AG09319 (cell line): Measurements from ENCODE around the gene EYS.

Experiments
- DNase-seq: peaks from one replicate; pipeline ENCODE4 v3.0.0-alpha.2; 2010; ENCODE audit warnings: low read depth; ENCODE audit errors: extremely low read depth
- TF ChIP-seq, protein P1 (sequence below): IDR thresholded peaks from 2 replicates; pipeline ENCODE4 v1.5.1; 2011; ENCODE audit warnings: low read depth, mild to moderate bottlenecking, inconsistent platforms, low read length, moderate library complexity

The EYS gene

DNA sequence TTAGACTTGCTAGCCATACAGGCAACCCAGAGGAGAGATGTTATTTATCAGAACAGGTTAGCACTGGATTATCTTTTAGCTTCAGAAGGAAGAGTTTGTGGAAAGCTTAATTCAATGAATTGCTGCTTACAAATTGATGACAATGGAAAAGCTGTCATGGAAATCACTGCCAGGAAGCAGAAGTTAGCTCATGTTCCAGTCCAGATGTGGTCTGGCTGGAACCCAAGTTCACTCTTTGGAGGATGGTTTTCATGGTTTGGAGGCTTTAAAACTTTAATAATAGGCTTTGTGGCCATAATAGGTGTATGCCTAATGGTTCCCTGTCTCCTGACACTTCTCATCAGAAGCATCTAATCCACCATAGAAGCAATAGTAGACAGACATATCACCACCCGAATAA, 1372.4 kb downstream of the EYS start:
- TF ChIP-seq, protein P1, sequence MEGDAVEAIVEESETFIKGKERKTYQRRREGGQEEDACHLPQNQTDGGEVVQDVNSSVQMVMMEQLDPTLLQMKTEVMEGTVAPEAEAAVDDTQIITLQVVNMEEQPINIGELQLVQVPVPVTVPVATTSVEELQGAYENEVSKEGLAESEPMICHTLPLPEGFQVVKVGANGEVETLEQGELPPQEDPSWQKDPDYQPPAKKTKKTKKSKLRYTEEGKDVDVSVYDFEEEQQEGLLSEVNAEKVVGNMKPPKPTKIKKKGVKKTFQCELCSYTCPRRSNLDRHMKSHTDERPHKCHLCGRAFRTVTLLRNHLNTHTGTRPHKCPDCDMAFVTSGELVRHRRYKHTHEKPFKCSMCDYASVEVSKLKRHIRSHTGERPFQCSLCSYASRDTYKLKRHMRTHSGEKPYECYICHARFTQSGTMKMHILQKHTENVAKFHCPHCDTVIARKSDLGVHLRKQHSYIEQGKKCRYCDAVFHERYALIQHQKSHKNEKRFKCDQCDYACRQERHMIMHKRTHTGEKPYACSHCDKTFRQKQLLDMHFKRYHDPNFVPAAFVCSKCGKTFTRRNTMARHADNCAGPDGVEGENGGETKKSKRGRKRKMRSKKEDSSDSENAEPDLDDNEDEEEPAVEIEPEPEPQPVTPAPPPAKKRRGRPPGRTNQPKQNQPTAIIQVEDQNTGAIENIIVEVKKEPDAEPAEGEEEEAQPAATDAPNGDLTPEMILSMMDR, result no peak
- no peak for DNase-seq

DNA sequence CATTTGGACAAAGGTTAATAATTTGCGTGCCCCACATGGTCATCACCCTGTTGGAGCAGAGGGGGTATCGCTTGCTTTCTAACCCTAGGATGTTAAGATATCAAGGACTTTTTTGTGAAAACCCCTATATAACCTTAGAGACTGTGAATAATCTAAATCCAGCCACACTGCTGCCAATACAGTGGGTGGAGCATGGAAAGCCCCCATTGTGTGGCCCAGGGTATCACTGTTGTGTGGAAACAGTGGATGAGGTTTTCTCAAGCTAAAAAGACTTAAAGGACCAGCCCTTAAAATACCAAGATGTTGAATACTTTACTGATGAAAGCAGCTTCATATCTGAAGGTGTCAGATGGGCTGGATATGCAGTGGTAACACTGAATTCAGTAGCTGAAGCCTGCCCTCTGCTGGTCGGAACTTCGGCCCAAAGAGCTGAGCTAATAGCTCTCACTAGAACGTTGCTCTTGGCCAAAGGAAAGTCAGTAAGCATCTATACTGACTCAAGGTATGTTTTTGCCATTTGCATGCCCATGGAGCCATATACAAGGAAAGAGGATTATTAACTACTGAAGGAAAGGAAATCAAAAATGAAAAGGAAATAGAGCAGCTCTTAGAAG, 1376.2 kb downstream of the EYS start:
- TF ChIP-seq, protein P1, result peak; percentile 59
- DNase-seq, result no peak

DNA sequence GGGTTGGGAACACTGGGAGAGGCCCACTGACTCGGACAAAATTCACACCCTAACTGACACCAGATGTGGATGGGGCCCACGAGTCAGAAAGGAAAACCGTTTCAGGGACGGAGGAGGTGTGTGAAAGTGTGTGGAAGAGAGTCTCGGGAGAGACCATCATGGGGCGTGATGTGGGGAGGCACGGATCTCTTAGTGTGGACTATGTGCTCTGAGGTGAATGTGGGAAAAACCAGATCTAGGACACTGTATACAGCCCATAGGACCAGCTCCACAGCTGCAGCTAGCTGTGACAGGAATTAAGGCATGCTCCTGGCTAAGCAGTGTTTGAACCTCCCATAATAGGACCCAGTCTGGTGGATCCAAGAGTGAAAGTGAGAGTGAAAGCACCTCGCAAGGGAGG, 1380.1 kb downstream of the EYS start:
- DNase-seq, result no peak
- TF ChIP-seq, protein P1, result no peak

DNA sequence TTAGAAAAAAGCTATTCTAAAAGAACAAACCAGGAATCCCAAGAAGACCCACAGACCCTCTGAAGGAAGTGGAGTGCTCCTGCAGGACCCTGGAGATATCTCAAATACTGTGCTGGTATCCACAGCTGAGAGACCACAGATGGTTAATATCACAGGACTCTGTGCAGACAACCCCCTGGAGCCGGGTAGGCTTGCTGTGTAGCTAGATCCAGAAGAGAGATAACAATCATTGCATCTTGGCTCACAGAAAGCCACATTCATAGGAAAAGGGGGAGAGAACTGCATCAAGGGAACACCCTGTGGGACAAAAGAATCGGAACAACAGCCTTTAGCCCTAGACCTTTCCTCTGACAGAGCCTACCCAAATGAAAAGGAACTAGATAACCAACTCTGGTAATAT, 1381.9 kb downstream of the EYS start:
- TF ChIP-seq, protein P1, result no peak
- no peak for DNase-seq

DNA sequence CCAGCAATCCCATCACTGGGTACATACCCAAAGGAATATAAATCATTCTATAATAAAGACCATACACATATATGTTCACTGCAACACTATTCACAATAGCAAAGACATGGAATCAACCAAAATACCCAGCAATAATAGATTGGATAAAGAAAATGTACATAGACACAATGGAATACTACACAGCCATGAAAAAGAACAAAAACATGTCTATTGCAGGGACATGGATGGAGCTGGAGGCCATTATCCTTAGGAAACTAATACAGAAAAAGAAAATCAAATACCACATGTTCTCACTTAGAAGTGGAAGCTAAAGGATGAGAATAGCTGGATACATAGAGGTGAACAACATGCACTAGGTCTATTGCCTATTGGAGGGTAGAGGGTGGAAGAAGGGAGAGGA, 1396.8 kb downstream of the EYS start:
- DNase-seq, result no peak
- TF ChIP-seq, protein P1, result no peak

DNA sequence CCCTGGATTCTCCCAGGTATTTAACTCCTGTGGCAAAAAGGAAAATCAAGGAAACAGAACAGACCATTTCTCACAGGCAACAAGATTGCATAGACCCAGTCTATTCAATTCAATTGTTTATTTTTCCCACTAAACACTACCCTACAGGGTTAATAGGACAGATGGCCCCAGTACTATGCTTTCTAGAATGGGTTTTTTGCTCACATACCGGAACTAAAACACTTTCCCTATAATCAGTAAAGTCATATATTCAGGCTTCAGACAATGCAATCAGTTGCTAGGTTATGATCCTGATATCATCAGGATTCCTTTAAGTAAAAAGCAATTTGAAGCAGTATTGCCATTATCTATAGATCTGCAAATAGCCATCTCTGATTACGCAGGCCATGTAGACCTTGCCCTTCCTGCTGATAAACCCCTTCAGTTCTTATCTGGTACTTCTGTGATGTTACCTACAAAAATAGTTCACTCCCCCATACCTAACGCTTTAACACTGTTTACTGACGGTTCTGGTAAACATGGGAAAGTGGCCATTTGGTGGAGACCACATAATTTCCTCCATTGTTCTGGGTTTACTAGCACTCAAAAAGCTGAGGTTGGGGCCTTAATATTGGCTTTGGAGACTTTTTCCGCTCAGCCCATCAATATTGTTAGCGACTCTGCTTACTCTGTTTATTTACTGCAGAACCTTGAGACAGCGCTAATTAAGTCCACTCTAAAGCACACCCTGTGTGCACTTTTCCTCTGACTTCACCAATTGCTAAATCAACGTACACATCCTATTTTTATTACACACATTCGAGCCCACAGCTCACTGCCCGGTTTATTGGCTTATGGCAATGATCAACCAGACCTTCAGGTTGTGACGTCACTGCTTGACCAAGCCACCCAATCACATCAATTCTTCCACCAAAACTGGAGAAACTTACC, 1405.5 kb downstream of the EYS start:
- no peak for DNase-seq
- TF ChIP-seq, protein P1, result no peak

DNA sequence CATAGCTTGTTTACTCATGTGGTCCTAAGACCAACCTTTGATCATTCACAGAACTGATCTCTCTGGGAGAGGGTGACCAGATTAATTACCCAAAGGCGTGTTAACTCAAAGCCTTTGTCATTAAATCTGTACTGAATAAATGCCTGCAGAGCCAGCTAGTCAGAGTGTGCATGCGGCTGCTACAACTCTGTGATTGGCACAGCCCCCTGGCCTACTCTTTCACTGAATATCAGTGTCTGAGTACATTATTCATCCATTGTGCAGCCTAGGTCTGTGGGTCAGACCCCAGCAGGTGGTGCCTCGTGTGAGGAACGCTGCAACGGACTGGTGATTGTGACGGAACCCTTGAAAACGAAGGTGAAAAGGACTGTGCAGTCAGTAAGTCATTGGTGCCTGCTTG, 1407.8 kb downstream of the EYS start:
- TF ChIP-seq, protein P1, result no peak
- DNase-seq, result no peak
